Endothelial cell of umbilical vein (primary cell): ENCODE measurements around the gene CMSS1. TPM values are rescaled to one million over a fixed set of nuclear protein-coding genes. Genes with fewer than 3 reads are reported as not detected.

Experiments used
- BruUV-seq: library from RNA; stranded (reverse); fragments of 400-500 nt; replicated peaks from 2 replicates; lab custom pipeline; 2021; lab: Mats Ljungman, UMichigan
- CTCF ChIA-PET: fragments of 300-600, 350-600 bp; sonication (Branson Sonifier 250); formaldehyde crosslinking; loops from one replicate; lab custom pipeline; 2021; ENCODE audit warnings: antibody characterized with exemption, inconsistent platforms; lab: Charles Lee
- POLR2A ChIA-PET: fragments of 300-600, 350-600 bp; sonication (Branson Sonifier 250); formaldehyde crosslinking; loops from one replicate; lab custom pipeline; 2021; ENCODE audit warnings: antibody characterized with exemption, inconsistent platforms; lab: Charles Lee
- DNase-seq: peaks from one replicate; pipeline ENCODE4 v3.0.0-alpha.2; 2011; ENCODE audit warnings: low read depth, low spot score
- FAIRE-seq: peaks from 2 replicates; lab custom pipeline; 2011; peaks lifted over from hg19 to GRCh38; lab: Jason Lieb, UNC
- H2AFZ ChIP-seq: 2 replicates; pipeline ENCODE4 v1.6.0; 2012; ENCODE audit warnings: low read depth, low read length, control low read depth, inconsistent platforms
- H3K27ac ChIP-seq: 2 replicates; pipeline ENCODE4 v1.5.1; 2011; ENCODE audit warnings: low read depth, mild to moderate bottlenecking, control low read depth, low read length, moderate library complexity; ENCODE audit not compliant: insufficient read depth
- H3K27me3 ChIP-seq, 2 experiments: 2 replicates each; pipeline versions ENCODE4 v1.6.0 to v1.6.1; 2011; ENCODE audit warnings: low read length in 2 of 2, mixed read lengths in 1 of 2; ENCODE audit not compliant: control insufficient read depth in 2 of 2, insufficient read depth in 2 of 2
- H3K36me3 ChIP-seq, 2 experiments: 2 replicates in 1 of 2; 3 replicates in 1 of 2; pipeline ENCODE4 v1.5.1; 2011; ENCODE audit warnings: low read length in 2 of 2, mild to moderate bottlenecking in 1 of 2, moderate library complexity in 1 of 2; ENCODE audit not compliant: control insufficient read depth in 2 of 2, insufficient read depth in 2 of 2; ENCODE audit errors: extremely low read depth in 1 of 2
- H3K4me1 ChIP-seq: 3 replicates; pipeline ENCODE4 v1.5.1; 2011; ENCODE audit warnings: mild to moderate bottlenecking, low read length; ENCODE audit not compliant: control insufficient read depth, insufficient read depth; ENCODE audit errors: extremely low read depth
- H3K4me2 ChIP-seq: 2 replicates; pipeline ENCODE4 v1.6.1; 2011; ENCODE audit warnings: low read length, control low read depth, mixed read lengths; ENCODE audit not compliant: insufficient read depth
- H3K4me3 ChIP-seq, 3 experiments: fragments of 200-600 bp in 1 of 3; sonication (generic), shearing (Covaris generic) in 1 of 3; replicated peaks in 1 of 3; 2 replicates each; pipeline ENCODE4 v1.5.1; 2011 to 2016; ENCODE audit warnings: control low read depth in 3 of 3, low read length in 3 of 3, mild to moderate bottlenecking in 2 of 3, inconsistent platforms in 1 of 3, low read depth in 1 of 3, moderate library complexity in 1 of 3; ENCODE audit not compliant: insufficient read depth in 1 of 3
- H3K79me2 ChIP-seq: 2 replicates; pipeline ENCODE4 v1.6.0; 2012; ENCODE audit warnings: low read length, inconsistent platforms; ENCODE audit not compliant: control insufficient read depth, insufficient read depth
- H3K9ac ChIP-seq: replicated peaks from 2 replicates; pipeline ENCODE3; 2011; ENCODE audit warnings: low read length, control low read depth; ENCODE audit not compliant: insufficient read depth; ENCODE audit errors: extremely low read depth
- H3K9me1 ChIP-seq: replicated peaks from 3 replicates; pipeline ENCODE4 v1.6.0; 2011; ENCODE audit warnings: mild to moderate bottlenecking, low read length; ENCODE audit not compliant: control insufficient read depth, insufficient read depth; ENCODE audit errors: extremely low read depth
- H3K9me3 ChIP-seq: replicated peaks from 2 replicates; pipeline ENCODE4 v1.5.1; 2012; ENCODE audit warnings: low read length, inconsistent platforms; ENCODE audit not compliant: control insufficient read depth, insufficient read depth
- H4K20me1 ChIP-seq: replicated peaks from 2 replicates; pipeline ENCODE3; 2011; ENCODE audit warnings: mild to moderate bottlenecking, low read length; ENCODE audit not compliant: control insufficient read depth, insufficient read depth; ENCODE audit errors: extremely low read depth
- EZH2 ChIP-seq: IDR thresholded peaks from 2 replicates; pipeline ENCODE4 v1.6.1; 2012; ENCODE audit warnings: borderline replicate concordance, low read depth, mild to moderate bottlenecking, moderate library complexity, low read length, inconsistent platforms; ENCODE audit not compliant: severe bottlenecking
- FOS ChIP-seq: IDR thresholded peaks from 2 replicates; pipeline ENCODE4 v1.6.1; 2011; ENCODE audit warnings: mild to moderate bottlenecking, low read length, moderate library complexity, borderline replicate concordance; ENCODE audit not compliant: insufficient read depth
- GATA2 ChIP-seq: IDR thresholded peaks from 2 replicates; pipeline ENCODE4 v1.7.0; 2011; ENCODE audit warnings: low read depth, mild to moderate bottlenecking, moderate library complexity, mixed read lengths, low read length; ENCODE audit not compliant: insufficient read length, insufficient read depth
- JUN ChIP-seq: IDR thresholded peaks from 2 replicates; pipeline ENCODE4 v1.6.1; 2011; ENCODE audit warnings: borderline replicate concordance, low read depth; ENCODE audit not compliant: insufficient read length, insufficient read depth
- MAX ChIP-seq: IDR thresholded peaks from 2 replicates; pipeline ENCODE4 v1.6.1; 2011; ENCODE audit not compliant: insufficient read depth, insufficient read length
- MYC ChIP-seq: IDR thresholded peaks from one replicate; pipeline ENCODE4 v1.6.1; 2011; ENCODE audit warnings: mild to moderate bottlenecking, low read depth, low read length
- POLR2A ChIP-seq: IDR thresholded peaks from 2 replicates; pipeline ENCODE4 v1.6.1; 2012; ENCODE audit warnings: low read depth, mild to moderate bottlenecking, control low read depth, low read length
- POLR2AphosphoS5 ChIP-seq: IDR thresholded peaks from 2 replicates; pipeline ENCODE4 v1.6.1; 2012; ENCODE audit warnings: low read depth, mild to moderate bottlenecking, control low read depth, low read length, moderate library complexity; ENCODE audit not compliant: insufficient read depth
- dilution Hi-C: fragments of 300-500 bp; cut with MboI; formaldehyde crosslinking; loops from one replicate; pipeline ENCODE4 v1.15.0; 2019; ENCODE audit warnings: low sequenced_read_pairs; ENCODE audit not compliant: extremely low pct_ligation_motif_present
- intact Hi-C: fragments of 100-400 bp; cut with micrococcal nuclease; formaldehyde crosslinking; loops from one replicate; pipeline ENCODE4 v1.10.0; 2022
- polyA plus RNA-seq, 4 experiments: library from polyadenylated mRNA; depleted of rRNA in 3 of 4; stranded (reverse) in 3 of 4; unstranded in 1 of 4; fragments of >200 nt; gene quantifications; 2 replicates each; pipeline versions ENCODE4 v1.2.1 to v1.2.3, GENCODE V29; 2011 to 2012; ENCODE audit warnings: missing spikeins in 1 of 4
- total RNA-seq: library from RNA; stranded (reverse); gene quantifications from 2 replicates; pipeline ENCODE4 v1.2.3, GENCODE V29; 2021
- TF ChIP-seq, protein P1 (sequence below), 2 donors: IDR thresholded peaks; 1 replicate in 1 of 2; 2 replicates in 1 of 2; pipeline ENCODE4 v1.5.1; 2011; ENCODE audit warnings: low read length in 2 of 2, mild to moderate bottlenecking in 2 of 2, moderate library complexity in 2 of 2, control low read depth in 1 of 2, inconsistent platforms in 1 of 2, low read depth in 1 of 2; ENCODE audit not compliant: insufficient read depth in 1 of 2; ENCODE audit errors: extremely low read depth in 1 of 2

Gene CMSS1
- total and polyA plus RNA-seq, 2 donors (not counting 3 experiments of a cell fraction or from before 2014, with no cell fraction given) = 9.7 to 60.6 TPM

GRCh38 chr3:100205171-100205570, 387.5 kb downstream of the CMSS1 start:
- no peak for FAIRE-seq
- H4K20me1 ChIP-seq = no peaks in the 10 kb centered on the region
- CTCF ChIA-PET = interaction anchor here (1.4 kb wide), 1 partner anchor 373 kb away, joined by 8 read pairs; no protein-coding TSS in a partner anchor
- H3K27ac ChIP-seq = no peak overlapping the region
- intact Hi-C loops = no loop called here
- H3K79me2 ChIP-seq = no peaks in the 10 kb centered on the region
- H3K36me3 ChIP-seq = no peaks in the 10 kb centered on the region
- H3K9ac ChIP-seq = no peak overlapping the region
- POLR2A ChIA-PET = no interaction called here
- H3K4me2 ChIP-seq = no peak overlapping the region
- H3K27me3 ChIP-seq = no peaks in the 10 kb centered on the region
- H2AFZ ChIP-seq = no peak overlapping the region
- TF ChIP-seq, protein P1, sequence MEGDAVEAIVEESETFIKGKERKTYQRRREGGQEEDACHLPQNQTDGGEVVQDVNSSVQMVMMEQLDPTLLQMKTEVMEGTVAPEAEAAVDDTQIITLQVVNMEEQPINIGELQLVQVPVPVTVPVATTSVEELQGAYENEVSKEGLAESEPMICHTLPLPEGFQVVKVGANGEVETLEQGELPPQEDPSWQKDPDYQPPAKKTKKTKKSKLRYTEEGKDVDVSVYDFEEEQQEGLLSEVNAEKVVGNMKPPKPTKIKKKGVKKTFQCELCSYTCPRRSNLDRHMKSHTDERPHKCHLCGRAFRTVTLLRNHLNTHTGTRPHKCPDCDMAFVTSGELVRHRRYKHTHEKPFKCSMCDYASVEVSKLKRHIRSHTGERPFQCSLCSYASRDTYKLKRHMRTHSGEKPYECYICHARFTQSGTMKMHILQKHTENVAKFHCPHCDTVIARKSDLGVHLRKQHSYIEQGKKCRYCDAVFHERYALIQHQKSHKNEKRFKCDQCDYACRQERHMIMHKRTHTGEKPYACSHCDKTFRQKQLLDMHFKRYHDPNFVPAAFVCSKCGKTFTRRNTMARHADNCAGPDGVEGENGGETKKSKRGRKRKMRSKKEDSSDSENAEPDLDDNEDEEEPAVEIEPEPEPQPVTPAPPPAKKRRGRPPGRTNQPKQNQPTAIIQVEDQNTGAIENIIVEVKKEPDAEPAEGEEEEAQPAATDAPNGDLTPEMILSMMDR (IDR thresholded peaks at IDR 0.05; ENCODE audit: extremely low read depth in 1 of 2, insufficient read depth in 1 of 2, low read depth in 1 of 2, low read length in 2 of 2) = no peak
- TF ChIP-seq MAX (no peak), JUN (no peak), POLR2AphosphoS5 (no peak), EZH2 (no peak), POLR2A (no peak), MYC (no peak), GATA2 (no peak), FOS (no peak)
- no peaks in the 10 kb centered on the region for H3K9me1 ChIP-seq
- no peak overlapping the region for H3K4me3 ChIP-seq
- no peaks in the 10 kb centered on the region for H3K4me1 ChIP-seq
- H3K9me3 ChIP-seq = no peaks in the 10 kb centered on the region
- BruUV-seq = no TSS peak
- dilution Hi-C loops = no loop called here
- DNase-seq = no peak
